Brain pericyte (primary cell): ENCODE measurements around the gene CCDC30.
"Not testable (repeated sequence)": the region's sequence is repeated elsewhere in the genome, so short reads cannot be mapped to it uniquely, and the experiment has no call there.

Experiments
- DNase-seq: peaks from one replicate; pipeline ENCODE4 v3.0.0-alpha.2; 2012; ENCODE audit warnings: low read depth, low spot score

Gene CCDC30

GRCh38 chr1:42524330-42524729 lies 61.2 kb downstream of the CCDC30 start:
- DNase-seq, result no peak

DNA sequence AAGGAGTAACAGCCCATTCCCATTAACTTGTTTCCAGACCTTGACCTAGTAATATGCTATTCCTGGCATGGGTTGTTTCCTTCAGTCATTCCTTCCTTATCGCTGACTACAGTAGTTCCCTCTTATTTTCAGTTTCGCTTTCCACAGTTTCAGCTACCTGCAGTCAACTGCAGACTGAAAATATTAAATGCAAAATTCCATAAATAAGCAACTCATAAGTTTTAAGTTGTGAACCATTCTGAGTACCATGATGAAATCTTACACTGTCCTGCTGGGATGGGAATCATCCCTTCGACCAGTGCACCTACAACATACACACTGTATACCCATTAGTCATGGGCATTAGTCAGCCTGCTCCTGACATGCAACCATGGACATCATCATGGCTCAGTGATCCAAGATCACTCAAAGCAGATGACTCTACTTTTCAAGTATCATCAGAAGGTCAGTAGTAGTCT lies 66.7 kb downstream of the CCDC30 start:
- DNase-seq, result no peak

- DNase-seq, result no peak
Measured at GRCh38 chr1:42531043-42531442, 68.0 kb downstream of the CCDC30 start.

GRCh38 chr1:42533101-42533863 lies 70.2 kb downstream of the CCDC30 start:
- no peak for DNase-seq

- DNase-seq, result no peak
Measured at GRCh38 chr1:42541104-42541503, 78.0 kb downstream of the CCDC30 start.

GRCh38 chr1:42551180-42551579 lies 88.1 kb downstream of the CCDC30 start:
- no peak for DNase-seq

- no peak for DNase-seq
Measured at GRCh38 chr1:42551590-42551989, 88.5 kb downstream of the CCDC30 start.

DNA sequence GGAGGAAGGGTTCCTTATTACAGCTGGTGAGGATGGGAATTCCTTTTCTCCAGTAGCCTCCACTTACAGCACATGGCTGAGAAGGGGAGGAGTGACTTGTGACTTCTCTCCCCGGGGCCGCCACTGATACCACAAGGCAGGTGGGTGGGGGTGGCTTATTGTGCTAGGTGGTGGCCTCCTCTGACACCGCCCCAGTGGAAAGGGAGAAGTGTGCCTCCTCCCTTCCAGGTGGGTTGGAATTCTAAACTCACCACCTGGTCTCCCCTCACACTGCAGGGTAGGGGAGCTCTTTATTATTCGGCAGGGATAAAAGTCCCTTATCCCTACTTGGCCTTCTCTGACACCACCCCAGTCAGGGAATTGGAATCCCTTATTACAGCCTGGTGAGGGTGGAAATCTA lies 89.5 kb downstream of the CCDC30 start:
- DNase-seq, result no peak

- no peak for DNase-seq
Measured at GRCh38 chr1:42557230-42557851, 94.3 kb downstream of the CCDC30 start.

GRCh38 chr1:42567038-42567437 lies 104.0 kb downstream of the CCDC30 start:
- DNase-seq, result no peak

- DNase-seq, result no peak
Measured at GRCh38 chr1:42576935-42577334, 113.8 kb downstream of the CCDC30 start.

- no peak for DNase-seq
Measured at GRCh38 chr1:42586016-42586415, 122.9 kb downstream of the CCDC30 start.

DNA sequence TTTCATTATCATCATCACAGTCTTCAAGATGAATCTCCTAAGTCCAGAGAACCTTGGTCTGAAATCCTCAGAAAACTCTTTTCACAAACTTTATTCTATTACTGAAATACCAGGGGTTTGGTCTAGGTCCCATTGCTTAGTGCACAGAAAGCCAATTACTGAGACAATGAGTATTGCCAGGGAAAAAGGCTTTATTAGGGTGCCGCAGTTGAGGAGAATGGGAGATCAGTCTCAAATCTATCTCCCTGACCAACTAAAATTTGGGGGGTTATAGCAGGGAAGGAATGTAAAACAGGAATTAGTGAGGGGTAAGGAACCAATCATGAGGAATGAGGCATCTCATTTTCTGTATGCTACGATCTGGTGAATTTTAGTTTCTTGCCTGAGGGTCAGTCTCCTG lies 124.7 kb downstream of the CCDC30 start:
- no peak for DNase-seq

DNA sequence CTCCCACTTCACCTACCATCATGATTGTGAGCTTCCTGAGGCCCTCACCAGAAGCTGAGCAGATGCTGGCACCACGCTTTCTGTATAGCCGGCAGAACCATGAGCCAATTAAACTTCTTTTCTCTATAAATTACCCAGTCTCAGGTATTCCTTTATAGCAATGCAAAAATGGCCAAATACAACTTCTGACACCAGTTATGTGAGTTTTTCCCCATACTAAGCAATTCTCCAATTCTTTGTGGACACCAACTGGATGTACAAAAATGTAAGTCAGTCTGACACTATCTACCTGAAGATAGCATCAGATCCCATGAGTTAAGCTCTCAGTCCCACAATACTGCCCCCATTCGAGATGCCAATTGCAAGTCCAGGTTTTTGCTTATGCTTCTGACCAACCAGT lies 129.7 kb downstream of the CCDC30 start:
- no peak for DNase-seq

DNA sequence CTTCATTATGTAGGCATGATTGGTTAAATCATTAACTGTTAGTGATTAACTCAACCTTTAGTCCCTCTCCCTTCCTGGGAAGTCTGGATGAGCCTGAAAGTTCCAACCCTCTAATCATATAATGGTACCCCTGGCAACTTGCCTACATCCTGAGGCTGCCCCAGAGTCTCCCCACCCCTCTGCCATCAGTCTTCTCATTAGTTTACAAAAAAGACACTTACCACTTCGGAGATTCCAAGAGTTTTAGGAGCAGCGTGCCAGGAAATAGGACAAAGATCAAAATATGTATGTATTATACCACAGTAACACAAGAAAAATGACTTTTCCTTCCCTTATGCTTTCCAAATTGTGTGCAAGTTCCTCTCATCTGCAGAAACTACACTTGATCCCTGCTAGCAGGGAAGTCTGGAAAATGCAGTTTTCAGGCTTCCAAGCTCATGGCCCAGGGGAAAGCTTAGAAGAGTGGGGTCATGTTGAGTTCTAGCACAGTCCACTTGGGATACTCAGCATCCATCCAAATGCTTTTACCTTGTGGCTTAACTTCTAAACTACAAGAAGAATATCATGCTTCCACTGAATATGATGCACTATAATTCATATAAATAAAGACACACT lies 130.5 kb downstream of the CCDC30 start:
- DNase-seq, result no peak

- DNase-seq, result no peak
Measured at GRCh38 chr1:42601472-42601871, 138.4 kb downstream of the CCDC30 start.

GRCh38 chr1:42613803-42614131 lies 150.7 kb downstream of the CCDC30 start:
- no peak for DNase-seq

DNA sequence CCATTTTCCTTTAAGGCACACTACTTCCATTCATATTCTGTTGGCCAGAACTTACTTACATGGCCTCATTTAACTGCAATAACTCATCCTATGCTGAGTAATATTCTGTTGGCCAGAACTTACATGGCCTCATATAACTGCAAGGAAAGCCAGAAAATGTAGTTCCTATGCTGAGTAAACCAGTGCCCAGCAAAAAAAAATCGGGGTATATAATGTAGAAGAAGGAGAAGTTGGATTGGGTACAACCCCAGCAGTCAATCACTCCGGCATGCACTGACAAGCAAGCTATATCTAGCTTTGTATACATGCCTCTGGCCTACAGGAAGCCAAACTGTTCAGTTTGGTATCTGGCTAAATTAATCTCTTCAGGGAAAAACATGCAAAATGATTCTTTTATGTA lies 155.8 kb downstream of the CCDC30 start:
- DNase-seq, result no peak

DNA sequence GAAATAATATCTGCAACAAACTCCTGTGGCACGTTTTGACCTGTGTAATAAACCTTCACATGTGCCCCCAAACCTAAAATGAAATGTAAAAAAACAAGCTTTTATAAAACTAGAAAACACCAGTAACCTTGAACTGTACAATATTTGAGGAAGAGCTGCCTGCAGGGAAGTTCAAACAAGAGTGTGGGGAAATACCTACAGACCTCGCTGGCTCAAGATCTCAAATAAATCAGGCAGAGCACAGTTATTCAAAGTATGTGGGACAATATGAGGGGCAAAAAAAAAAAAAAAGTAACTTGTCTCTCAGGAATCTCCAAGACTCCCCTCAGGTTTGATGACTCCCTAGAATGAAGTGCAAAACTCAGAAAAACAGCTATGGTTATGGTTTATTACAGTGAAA lies 157.2 kb downstream of the CCDC30 start:
- DNase-seq, result no peak

DNA sequence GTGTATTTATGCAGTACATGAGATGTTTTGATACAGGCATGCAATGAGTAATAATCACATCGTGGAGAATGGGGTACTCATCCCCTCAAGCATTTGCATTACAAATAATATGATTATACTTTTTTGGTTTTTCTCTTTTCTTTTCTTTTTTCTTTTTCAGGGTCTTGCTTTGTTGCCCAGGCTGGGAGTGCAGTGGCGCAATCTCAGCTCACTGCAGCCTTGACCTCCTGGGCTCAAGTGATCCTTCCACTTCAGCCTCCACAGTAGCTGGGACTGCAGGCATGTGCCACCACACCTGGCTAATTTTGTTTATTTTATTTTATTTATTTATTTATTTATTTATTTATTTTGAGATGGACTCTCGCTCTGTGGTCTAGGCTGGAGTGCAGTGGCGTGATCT lies 158.1 kb downstream of the CCDC30 start:
- DNase-seq, result not testable (repeated sequence)

- not testable (repeated sequence) for DNase-seq
Measured at GRCh38 chr1:42627205-42627604, 164.1 kb downstream of the CCDC30 start.

- no peak for DNase-seq
Measured at GRCh38 chr1:42639116-42639515, 176.0 kb downstream of the CCDC30 start.

GRCh38 chr1:42646056-42646455 lies 183.0 kb downstream of the CCDC30 start:
- no peak for DNase-seq
